Hippocampal formation (tissue), 2 donors: ENCODE data around the gene GAPDHS.

ENCODE experiments used
- DNase-seq, 2 donors: peaks; one replicate each; lab custom pipeline; 2025; lab: John Stamatoyannopoulos, UW

GAPDHS gene

GRCh38 chr19:35557539-35558399 is 24.5 kb downstream of the GAPDHS start:
- peak in 1 of 2 donors; percentile 15 for DNase-seq

- no peak for DNase-seq
Observed at GRCh38 chr19:35558400-35559280, 25.4 kb downstream of the GAPDHS start.

- DNase-seq = no peak
Observed at GRCh38 chr19:35559281-35559659, 26.0 kb downstream of the GAPDHS start.

DNA sequence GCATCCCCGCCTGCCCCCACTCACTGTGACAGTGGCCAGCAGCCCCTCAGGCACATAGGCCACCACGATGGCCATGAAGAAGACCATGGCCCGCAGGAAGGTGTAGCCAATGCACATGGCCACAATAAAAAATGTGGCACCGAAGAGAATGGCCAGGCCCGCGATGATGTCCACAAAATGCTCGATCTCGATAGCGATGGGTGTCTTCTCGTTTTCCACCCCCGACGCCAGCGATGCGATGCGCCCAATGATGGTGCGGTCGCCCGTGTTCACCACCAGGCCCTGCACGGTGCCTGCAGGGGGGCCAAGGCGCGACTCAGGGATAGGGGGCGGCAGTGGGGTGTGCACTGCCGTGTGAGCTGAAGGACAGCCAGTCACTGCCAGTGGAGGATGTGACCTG is 26.5 kb downstream of the GAPDHS start:
- DNase-seq = no peak

DNA sequence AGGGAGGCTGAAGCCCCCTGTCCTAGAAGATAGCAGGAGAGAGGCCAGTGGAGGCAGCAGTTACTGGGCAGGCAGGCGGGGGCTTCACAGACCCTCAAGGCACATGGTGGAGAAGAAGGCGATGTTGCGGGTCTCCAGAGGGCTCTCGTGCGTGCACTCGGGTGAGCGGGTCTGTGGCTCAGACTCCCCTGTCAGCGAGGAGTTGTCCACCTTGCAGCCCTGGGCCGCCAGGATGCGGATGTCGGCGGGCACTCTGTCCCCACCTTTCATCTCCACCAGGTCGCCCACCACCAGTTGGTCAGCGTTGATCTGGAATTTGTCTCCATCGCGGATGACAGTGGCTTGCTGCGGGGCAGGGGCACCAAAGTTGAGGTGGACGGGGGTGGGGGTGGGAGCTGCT is 27.0 kb downstream of the GAPDHS start:
- no peak for DNase-seq

GRCh38 chr19:35560677-35561076 is 27.4 kb downstream of the GAPDHS start:
- DNase-seq = no peak

DNA sequence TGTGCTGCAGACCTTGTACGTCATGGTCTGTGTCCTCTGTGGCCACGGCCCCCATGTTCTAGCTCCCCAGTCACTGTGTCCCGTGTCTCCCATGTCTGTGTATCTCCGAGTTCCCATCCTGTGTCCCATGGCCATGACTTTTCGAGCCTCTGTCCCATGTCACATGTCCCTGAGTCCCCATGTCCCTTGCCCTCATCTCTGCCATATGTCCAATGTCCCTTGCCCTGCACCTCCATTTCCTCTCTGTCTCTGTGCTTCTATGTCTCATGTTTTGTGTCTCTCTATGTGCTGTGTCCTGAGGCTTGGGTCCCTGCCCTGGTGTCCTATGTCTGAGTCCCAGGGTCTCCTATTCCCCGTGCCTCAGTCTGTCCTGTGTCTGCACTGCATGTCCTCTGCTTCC is 28.2 kb downstream of the GAPDHS start:
- no peak for DNase-seq

- DNase-seq = no peak
Observed at GRCh38 chr19:35562336-35562735, 29.1 kb downstream of the GAPDHS start.

DNA sequence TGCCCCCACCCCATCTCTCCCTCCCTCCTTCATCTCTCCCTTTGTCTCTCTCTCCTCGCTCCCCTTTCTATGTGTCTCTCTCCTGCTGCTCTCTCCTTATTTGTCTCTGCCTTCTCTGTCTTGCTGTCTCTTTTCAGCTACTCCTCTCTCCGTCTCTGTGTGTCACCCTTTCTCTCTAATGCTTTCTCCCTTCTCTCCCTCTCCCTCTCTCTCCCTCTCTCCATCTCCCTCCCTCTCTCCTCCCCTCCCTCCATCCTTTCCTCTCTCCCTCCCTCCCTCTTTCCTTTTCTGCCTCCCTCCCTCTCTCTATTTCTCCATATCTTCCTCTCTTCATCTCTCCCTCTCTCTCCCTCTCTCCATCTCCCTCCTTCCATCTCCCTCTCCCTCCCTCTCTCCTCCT is 29.5 kb downstream of the GAPDHS start:
- DNase-seq = no peak

DNA sequence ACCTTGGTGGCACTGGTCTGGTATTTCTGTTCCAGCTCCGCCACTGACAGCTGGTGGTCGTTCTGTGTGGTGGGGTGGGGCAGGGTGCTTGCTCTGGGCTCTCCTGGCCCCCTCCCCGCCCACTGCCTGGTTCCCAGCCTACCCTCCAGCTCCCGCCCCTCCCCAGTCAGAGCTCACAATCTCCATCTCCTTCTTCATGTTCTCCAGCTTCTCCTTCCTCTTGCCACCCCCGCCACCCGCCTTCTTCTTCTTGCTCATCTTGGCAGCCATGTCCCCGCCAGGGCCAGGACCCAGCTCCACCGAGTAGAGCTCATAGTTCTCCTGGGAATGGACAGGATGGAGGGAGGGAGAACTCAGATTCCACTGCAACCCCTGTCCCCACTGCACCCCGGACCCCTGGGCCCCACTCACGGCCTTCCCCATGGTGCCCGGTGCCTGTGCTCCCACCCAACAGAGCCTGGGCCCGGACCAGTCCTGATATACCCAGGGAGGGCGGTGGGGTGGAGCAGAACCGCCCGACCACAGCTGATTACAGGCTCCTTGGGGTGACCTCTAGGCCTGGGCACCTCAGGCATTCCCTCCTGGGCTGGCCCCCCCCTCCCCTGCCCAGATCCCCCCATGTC is 30.1 kb downstream of the GAPDHS start, which contains the start of gene ATP4A:
TSS of gene ATP4A (minus strand) at position 452 of the 623 bp plus-strand sequence. CDS start at position 423, 29 bp downstream.
- DNase-seq = no peak

DNA sequence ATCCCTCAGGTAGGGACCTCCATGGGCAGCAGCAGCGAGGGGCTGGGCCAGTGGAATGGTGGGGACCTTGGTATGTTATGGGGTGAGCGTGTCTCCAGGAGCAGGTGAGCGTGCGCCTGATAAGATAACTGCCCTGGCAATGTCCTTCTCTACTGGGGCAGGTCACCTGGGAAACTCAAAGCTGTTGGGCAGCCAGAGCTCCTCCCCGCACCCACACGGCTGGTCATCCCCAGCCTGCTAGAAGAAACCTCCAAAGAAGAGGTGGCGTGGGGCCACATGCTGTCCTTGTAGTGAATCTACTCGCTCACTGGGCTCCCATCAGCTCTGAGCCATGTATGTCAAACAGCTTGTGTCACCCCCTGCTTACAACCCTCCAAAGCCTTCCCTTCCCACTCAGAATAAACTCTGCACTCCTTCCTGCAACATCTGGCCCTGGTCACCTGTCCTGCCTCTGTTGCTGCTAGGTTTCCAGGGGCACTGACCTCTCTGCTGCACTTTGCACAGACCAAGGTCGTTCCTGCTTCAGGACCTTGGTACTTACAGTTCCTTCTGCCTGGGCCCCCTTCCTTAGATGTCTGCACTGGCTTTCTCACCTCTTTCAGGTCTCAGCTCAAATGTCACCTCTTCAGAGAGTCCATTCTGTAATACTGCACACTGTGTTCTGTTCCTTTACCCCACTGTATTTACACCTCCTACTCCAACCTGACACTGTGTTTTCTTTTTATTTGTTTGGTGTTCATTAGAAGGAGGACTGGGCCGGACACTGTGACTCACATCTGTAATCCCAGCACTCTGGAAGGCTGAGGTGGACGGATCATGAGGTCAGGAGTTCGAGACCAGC is 32.0 kb downstream of the GAPDHS start:
- no peak for DNase-seq

DNA sequence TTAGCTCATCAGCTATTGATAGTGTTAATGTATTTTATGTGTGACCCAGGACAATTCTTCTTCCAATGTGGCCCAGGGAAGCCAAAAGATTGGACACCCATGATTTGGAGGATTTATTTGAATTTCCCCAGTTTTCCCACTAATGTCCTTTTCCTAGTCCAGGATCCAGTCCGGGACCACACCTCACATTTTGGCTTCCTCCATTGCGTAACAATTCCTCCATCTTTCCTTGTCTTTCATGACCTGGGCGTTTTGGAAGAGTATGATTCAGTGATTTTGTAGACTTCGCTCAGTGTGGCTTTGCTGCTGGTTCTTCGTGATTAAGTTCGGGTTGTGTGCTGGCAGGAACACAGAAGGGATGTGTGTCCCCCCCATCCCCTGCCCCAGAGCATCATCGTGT is 33.5 kb downstream of the GAPDHS start:
- no peak for DNase-seq

DNA sequence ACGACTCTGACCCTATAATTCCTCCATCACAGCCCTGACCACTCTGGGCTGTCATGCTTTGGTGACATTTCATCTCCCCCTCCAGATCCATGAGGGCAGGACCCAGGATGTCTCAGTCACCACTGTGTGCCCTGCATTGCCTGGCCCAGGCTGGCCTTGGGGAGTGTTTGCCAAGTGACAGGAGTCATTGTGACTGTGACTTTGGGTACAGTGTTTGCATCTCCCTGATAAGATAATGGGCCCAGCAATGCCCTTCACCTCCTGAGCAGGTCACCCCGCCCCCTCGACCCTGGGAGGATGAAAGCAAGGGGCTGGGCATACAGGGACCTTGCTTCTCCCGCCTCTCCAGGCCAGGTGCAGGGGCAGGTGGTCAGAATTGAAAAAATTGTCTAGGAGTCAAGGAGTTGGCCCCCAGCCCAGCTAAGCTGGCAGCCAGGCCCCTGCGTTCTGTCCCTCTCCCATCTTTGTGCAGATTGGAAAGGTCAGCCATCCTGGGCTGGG is 36.1 kb downstream of the GAPDHS start:
- DNase-seq = no peak

GRCh38 chr19:35571406-35571965 is 38.2 kb downstream of the GAPDHS start:
- DNase-seq = no peak

GRCh38 chr19:35577918-35578317 is 44.7 kb downstream of the GAPDHS start:
- DNase-seq = no peak

DNA sequence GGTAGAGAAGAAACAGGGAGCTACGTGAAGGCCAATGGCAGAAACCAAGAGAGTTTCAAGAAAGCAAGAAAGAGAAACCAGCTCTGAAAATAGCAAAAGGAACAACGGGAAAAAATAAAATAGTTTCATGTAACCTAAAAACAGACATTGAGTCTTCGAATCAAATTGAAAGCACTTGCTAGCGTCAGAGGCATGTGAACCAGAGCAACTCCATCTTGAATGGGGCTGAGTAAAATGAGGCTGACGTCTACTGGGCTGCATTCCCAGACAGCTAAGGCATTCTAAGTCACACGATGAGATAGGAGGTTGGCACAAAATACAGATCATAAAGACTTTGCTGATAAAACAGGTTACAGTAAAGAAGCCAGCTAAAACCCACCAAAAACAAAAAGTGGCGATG is 45.5 kb downstream of the GAPDHS start:
- DNase-seq = no peak

DNA sequence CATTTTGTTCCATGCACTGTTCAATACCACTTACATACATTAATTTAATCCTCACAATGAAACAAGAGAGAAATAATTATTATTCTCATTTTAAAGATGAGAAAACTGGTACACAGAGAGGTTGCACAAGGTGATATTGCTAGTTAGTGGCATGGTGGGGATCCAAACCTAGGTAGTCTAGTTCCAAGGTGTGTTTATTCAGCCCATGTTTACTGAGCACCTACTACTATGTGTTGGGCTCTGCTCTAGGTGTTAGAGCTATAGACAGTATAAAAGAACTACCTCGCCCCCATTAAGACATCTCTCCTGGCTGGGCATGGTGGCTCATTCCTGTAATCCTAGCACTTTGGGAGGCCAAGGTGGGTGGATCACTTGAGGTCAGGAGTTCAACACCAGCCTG is 49.5 kb downstream of the GAPDHS start:
- DNase-seq = no peak

DNA sequence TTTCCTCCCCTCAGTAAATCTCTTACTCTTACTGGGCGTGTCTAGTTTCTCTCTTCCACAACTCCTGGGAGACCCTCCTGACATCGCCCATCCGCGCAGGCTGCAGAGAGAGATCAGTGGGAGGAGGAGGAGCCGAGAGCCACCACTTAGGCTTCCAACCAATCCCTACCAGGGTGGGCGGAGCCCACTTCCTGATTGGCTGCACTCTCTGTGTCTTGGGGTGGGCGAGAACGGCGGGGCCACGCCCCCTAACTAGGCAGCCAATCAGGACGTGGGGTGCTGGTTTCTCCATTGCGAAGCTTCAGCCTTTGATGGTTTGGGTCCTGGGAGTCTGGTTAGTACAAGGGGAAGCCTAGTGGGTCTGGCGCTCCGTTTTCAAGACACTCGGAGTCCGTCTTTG is 52.6 kb downstream of the GAPDHS start, which contains the start of gene PMIS2:
TSS of gene PMIS2 (plus strand) at position 326 of the 400 bp plus-strand sequence. CDS start 87 bp downstream, outside the sequence.
- no peak for DNase-seq

DNA sequence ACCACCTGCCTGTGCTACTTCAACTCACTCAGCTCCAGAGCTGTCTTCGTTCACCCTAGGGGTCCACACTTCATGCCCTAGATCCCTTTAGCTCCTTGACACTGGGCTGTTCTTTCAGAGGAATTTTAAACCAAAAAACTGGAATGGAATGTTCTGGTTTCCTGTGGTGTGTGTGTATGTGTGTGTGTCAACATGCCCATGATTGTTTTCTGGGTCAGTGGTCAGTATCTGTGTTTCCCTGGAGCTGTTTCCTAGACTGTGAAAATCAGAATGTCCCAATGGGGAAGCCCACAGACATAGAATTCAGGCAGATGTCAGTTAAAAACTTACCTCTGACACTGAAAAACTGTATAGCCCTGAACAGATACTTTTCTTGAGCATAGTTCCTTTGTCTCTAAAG is 54.1 kb downstream of the GAPDHS start:
- DNase-seq = no peak

DNA sequence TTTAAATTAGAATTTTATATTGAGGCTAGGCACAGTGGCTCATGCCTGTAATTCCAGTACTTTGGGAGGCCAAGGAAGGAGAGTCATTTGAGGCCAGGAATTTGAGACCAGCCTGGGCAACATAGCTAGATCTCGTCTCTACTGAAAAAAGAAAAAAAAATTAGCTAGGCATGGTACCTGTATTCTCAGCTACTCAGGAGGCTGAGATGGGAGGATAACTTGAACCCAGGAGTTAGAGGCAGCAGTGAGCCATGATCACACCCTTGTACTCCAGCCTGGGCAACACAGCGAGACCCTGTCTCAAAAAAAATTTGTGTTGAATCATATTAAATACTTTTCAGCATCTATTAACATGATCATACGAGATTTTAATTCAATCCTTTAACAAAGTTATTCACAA is 57.6 kb downstream of the GAPDHS start:
- DNase-seq = no peak

- DNase-seq = peak in 1 of 2 donors; percentile 3
Observed at GRCh38 chr19:35592226-35592625, 59.0 kb downstream of the GAPDHS start.
